ENCODE data around the gene PRR22.

- no peak for TF ChIP-seq CTCF (IDR thresholded peaks at IDR 0.05)
- no peak for TF ChIP-seq POLR2A (IDR thresholded peaks at IDR 0.05)
Observed at GRCh38 chr19:5804516-5805461, 20.2 kb upstream of the PRR22 start, which contains the start of gene NRTN.
